Measurements from ENCODE around the gene FAM107B. TPM values are rescaled to one million over a fixed set of nuclear protein-coding genes. Genes with fewer than 3 reads are reported as not detected.

FAM107B gene
- total and polyA plus RNA-seq, 4 donors = 24.9 to 58.1 (median 30.9) TPM

DNA sequence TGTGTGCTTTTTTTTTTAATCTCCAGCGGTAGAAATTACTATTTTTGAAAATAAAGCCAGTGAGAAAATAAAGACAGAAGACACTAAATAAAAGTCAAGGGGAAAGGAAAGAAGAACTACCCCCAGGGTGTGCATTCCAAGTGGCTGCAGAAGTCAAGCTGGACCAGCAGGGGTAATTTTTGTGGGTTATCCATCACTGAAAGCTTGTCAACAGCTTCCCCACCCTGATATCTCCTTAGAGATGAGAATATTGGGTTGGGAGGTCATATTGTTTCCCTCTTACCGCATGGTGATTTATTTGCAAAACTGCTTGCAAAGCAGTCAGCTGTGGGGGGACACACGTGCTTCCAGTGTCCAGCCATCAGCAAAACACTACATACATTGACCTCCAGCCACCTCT, 46.4 kb downstream of the FAM107B start:
- Histone ChIP-seq H3K4me3 (ENCODE audit: low read depth in 1 of 3, low read length in 3 of 3) (no peak overlapping the region), H3K36me3 (ENCODE audit: control insufficient read depth in 4 of 4, insufficient read depth in 3 of 4, low read depth in 1 of 4, low read length in 3 of 4) (no peaks in the 10 kb centered on the region), H3K27ac (ENCODE audit: low read depth in 1 of 2, low read length in 2 of 2) (no peak overlapping the region), H3K9ac (ENCODE audit: low read depth in 1 of 2, low read length in 2 of 2) (no peak overlapping the region), H3K9me3 (ENCODE audit: control insufficient read depth in 4 of 4, low read length in 3 of 4) (no peaks in the 10 kb centered on the region), H3K27me3 (ENCODE audit: control insufficient read depth in 4 of 4, insufficient read depth in 4 of 4, low read length in 3 of 4) (no peaks in the 10 kb centered on the region), H3K4me1 (ENCODE audit: control insufficient read depth in 4 of 4, insufficient read depth in 4 of 4, low read length in 3 of 4) (no peaks in the 10 kb centered on the region)
- no peak for DNase-seq (ENCODE audit: low spot score)
- TF ChIP-seq GABPA (IDR thresholded peaks at IDR 0.05 in 1 of 2, conservative IDR thresholded peaks at IDR 0.05 in 1 of 2) (no peak), EGR1 (IDR thresholded peaks at IDR 0.05; ENCODE audit: low read depth in 2 of 2) (no peak), NR2F2 (IDR thresholded peaks at IDR 0.05) (no peak), RAD21 (IDR thresholded peaks at IDR 0.05) (no peak), HNF4A (conservative IDR thresholded peaks at IDR 0.05) (no peak)
- TF ChIP-seq, protein P1, sequence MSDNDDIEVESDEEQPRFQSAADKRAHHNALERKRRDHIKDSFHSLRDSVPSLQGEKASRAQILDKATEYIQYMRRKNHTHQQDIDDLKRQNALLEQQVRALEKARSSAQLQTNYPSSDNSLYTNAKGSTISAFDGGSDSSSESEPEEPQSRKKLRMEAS (IDR thresholded peaks at IDR 0.05) = no peak
- WGBS = 84% methylated on average over 3 of the region's 3 CpGs

DNA sequence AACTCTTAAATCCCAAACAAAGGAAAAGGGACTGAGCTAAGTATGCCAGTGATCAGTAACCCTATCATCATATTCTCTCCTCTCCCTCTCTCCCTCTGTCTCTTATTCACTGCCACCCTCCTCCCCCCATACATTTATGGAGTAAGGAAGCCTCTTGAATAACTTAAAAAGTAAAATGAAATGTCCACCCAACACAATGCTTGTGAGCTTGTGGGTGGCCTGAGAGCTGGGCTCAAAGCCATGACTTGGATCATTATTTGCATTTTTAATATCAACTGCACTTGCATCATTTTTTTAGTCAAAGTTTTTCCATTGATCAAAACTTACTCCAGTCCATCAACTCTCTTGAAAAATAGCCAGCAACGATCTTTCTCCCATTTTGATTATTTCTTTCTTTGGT, 46.8 kb downstream of the FAM107B start:
- Histone ChIP-seq H3K9me3 (ENCODE audit: control insufficient read depth in 4 of 4, low read length in 3 of 4) (no peaks in the 10 kb centered on the region), H3K4me1 (ENCODE audit: control insufficient read depth in 4 of 4, insufficient read depth in 4 of 4, low read length in 3 of 4) (no peaks in the 10 kb centered on the region), H3K9ac (ENCODE audit: low read depth in 1 of 2, low read length in 2 of 2) (no peak overlapping the region), H3K27ac (ENCODE audit: low read depth in 1 of 2, low read length in 2 of 2) (no peak overlapping the region), H3K36me3 (ENCODE audit: control insufficient read depth in 4 of 4, insufficient read depth in 3 of 4, low read depth in 1 of 4, low read length in 3 of 4) (no peaks in the 10 kb centered on the region), H3K4me3 (ENCODE audit: low read depth in 1 of 3, low read length in 3 of 3) (no peak overlapping the region), H3K27me3 (ENCODE audit: control insufficient read depth in 4 of 4, insufficient read depth in 4 of 4, low read length in 3 of 4) (no peaks in the 10 kb centered on the region)
- DNase-seq (ENCODE audit: low spot score) = no peak
- 82% methylated on average over 1 of the region's 1 CpG for WGBS
- TF ChIP-seq JUND (IDR thresholded peaks at IDR 0.05) = no peak
- no peak for TF ChIP-seq RXRA (IDR thresholded peaks at IDR 0.05)
- TF ChIP-seq, protein P2, sequence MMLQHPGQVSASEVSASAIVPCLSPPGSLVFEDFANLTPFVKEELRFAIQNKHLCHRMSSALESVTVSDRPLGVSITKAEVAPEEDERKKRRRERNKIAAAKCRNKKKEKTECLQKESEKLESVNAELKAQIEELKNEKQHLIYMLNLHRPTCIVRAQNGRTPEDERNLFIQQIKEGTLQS (IDR thresholded peaks at IDR 0.05) = no peak
- TF ChIP-seq EGR1 (IDR thresholded peaks at IDR 0.05; ENCODE audit: low read depth in 2 of 2) = no peak
- TF ChIP-seq, protein P3, sequence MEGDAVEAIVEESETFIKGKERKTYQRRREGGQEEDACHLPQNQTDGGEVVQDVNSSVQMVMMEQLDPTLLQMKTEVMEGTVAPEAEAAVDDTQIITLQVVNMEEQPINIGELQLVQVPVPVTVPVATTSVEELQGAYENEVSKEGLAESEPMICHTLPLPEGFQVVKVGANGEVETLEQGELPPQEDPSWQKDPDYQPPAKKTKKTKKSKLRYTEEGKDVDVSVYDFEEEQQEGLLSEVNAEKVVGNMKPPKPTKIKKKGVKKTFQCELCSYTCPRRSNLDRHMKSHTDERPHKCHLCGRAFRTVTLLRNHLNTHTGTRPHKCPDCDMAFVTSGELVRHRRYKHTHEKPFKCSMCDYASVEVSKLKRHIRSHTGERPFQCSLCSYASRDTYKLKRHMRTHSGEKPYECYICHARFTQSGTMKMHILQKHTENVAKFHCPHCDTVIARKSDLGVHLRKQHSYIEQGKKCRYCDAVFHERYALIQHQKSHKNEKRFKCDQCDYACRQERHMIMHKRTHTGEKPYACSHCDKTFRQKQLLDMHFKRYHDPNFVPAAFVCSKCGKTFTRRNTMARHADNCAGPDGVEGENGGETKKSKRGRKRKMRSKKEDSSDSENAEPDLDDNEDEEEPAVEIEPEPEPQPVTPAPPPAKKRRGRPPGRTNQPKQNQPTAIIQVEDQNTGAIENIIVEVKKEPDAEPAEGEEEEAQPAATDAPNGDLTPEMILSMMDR (IDR thresholded peaks at IDR 0.05; ENCODE audit: low read depth, low read length, missing input control) = no peak
- TF ChIP-seq NR2F2 (IDR thresholded peaks at IDR 0.05) = no peak
- no peak for TF ChIP-seq GABPA (IDR thresholded peaks at IDR 0.05 in 1 of 2, conservative IDR thresholded peaks at IDR 0.05 in 1 of 2)

DNA sequence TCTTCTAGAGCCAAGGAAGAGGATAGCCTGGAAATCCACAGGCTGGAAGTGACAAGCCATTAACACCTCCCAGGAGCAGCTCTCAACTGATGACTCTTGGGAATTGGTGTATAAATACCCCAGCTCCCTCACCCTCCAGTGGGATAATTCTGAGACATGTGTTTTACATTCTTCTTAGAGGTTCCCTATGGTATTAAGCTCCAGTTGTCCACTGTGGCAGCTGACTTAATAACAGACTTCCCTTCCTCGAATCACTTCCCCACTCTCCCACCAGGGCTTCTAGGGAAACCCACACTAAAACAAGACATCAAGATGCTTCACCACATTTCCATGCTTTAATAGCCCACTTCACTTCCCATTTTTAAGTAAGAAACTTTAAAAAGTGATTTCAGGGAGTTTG, 47.2 kb downstream of the FAM107B start:
- DNase-seq (ENCODE audit: low spot score) = no peak
- WGBS = 84% methylated on average over 1 of the region's 1 CpG
- H3K9ac ChIP-seq (ENCODE audit: low read depth in 1 of 2, low read length in 2 of 2) = no peak overlapping the region
- no peak overlapping the region for H3K4me3 ChIP-seq (ENCODE audit: low read depth in 1 of 3, low read length in 3 of 3)
- no peak overlapping the region for H3K27ac ChIP-seq (ENCODE audit: low read depth in 1 of 2, low read length in 2 of 2)
- H3K36me3 ChIP-seq (ENCODE audit: control insufficient read depth in 4 of 4, insufficient read depth in 3 of 4, low read depth in 1 of 4, low read length in 3 of 4) = no peaks in the 10 kb centered on the region
- H3K9me3 ChIP-seq (ENCODE audit: control insufficient read depth in 4 of 4, low read length in 3 of 4) = no peaks in the 10 kb centered on the region
- no peaks in the 10 kb centered on the region for H3K4me1 ChIP-seq (ENCODE audit: control insufficient read depth in 4 of 4, insufficient read depth in 4 of 4, low read length in 3 of 4)
- H3K27me3 ChIP-seq (ENCODE audit: control insufficient read depth in 4 of 4, insufficient read depth in 4 of 4, low read length in 3 of 4) = no peaks in the 10 kb centered on the region
- TF ChIP-seq TAF1 (conservative IDR thresholded peaks at IDR 0.05) (no peak), FOXA1 (IDR thresholded peaks at IDR 0.05) (no peak), SP1 (IDR thresholded peaks at IDR 0.05) (no peak), HNF4G (IDR thresholded peaks at IDR 0.05) (no peak), YY1 (IDR thresholded peaks at IDR 0.05) (no peak), RAD21 (IDR thresholded peaks at IDR 0.05) (no peak), GABPA (IDR thresholded peaks at IDR 0.05 in 1 of 2, conservative IDR thresholded peaks at IDR 0.05 in 1 of 2) (no peak)
- TF ChIP-seq, protein P2 (IDR thresholded peaks at IDR 0.05) = no peak
- TF ChIP-seq, protein P1 (IDR thresholded peaks at IDR 0.05) = no peak
- TF ChIP-seq, protein P4, sequence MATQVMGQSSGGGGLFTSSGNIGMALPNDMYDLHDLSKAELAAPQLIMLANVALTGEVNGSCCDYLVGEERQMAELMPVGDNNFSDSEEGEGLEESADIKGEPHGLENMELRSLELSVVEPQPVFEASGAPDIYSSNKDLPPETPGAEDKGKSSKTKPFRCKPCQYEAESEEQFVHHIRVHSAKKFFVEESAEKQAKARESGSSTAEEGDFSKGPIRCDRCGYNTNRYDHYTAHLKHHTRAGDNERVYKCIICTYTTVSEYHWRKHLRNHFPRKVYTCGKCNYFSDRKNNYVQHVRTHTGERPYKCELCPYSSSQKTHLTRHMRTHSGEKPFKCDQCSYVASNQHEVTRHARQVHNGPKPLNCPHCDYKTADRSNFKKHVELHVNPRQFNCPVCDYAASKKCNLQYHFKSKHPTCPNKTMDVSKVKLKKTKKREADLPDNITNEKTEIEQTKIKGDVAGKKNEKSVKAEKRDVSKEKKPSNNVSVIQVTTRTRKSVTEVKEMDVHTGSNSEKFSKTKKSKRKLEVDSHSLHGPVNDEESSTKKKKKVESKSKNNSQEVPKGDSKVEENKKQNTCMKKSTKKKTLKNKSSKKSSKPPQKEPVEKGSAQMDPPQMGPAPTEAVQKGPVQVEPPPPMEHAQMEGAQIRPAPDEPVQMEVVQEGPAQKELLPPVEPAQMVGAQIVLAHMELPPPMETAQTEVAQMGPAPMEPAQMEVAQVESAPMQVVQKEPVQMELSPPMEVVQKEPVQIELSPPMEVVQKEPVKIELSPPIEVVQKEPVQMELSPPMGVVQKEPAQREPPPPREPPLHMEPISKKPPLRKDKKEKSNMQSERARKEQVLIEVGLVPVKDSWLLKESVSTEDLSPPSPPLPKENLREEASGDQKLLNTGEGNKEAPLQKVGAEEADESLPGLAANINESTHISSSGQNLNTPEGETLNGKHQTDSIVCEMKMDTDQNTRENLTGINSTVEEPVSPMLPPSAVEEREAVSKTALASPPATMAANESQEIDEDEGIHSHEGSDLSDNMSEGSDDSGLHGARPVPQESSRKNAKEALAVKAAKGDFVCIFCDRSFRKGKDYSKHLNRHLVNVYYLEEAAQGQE (IDR thresholded peaks at IDR 0.05) = no peak
- TF ChIP-seq, protein P5, sequence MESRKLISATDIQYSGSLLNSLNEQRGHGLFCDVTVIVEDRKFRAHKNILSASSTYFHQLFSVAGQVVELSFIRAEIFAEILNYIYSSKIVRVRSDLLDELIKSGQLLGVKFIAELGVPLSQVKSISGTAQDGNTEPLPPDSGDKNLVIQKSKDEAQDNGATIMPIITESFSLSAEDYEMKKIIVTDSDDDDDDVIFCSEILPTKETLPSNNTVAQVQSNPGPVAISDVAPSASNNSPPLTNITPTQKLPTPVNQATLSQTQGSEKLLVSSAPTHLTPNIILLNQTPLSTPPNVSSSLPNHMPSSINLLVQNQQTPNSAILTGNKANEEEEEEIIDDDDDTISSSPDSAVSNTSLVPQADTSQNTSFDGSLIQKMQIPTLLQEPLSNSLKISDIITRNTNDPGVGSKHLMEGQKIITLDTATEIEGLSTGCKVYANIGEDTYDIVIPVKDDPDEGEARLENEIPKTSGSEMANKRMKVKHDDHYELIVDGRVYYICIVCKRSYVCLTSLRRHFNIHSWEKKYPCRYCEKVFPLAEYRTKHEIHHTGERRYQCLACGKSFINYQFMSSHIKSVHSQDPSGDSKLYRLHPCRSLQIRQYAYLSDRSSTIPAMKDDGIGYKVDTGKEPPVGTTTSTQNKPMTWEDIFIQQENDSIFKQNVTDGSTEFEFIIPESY (IDR thresholded peaks at IDR 0.05) = no peak
- TF ChIP-seq, protein P3 (IDR thresholded peaks at IDR 0.05; ENCODE audit: low read depth, low read length, missing input control) = no peak
